Daoy (cell line): ENCODE measurements around the gene GPR32. TPM values are rescaled to one million over a fixed set of nuclear protein-coding genes. Genes with fewer than 3 reads are reported as not detected.
"Not testable (repeated sequence)": the region's sequence is repeated elsewhere in the genome, so short reads cannot be mapped to it uniquely, and the experiment has no call there.

Experiments
- DNase-seq: peaks from one replicate; pipeline ENCODE4 v3.0.0-alpha.2; 2015; ENCODE audit warnings: low read depth
- total RNA-seq: library from RNA; depleted of rRNA; stranded (reverse); fragments of >200 nt; shearing (Covaris generic); gene quantifications from 2 replicates; pipeline ENCODE4 v1.2.3, GENCODE V29; 2014; rRNA removed

GPR32 gene, protein sequence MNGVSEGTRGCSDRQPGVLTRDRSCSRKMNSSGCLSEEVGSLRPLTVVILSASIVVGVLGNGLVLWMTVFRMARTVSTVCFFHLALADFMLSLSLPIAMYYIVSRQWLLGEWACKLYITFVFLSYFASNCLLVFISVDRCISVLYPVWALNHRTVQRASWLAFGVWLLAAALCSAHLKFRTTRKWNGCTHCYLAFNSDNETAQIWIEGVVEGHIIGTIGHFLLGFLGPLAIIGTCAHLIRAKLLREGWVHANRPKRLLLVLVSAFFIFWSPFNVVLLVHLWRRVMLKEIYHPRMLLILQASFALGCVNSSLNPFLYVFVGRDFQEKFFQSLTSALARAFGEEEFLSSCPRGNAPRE
- total RNA-seq: not detected in 2 replicates

DNA sequence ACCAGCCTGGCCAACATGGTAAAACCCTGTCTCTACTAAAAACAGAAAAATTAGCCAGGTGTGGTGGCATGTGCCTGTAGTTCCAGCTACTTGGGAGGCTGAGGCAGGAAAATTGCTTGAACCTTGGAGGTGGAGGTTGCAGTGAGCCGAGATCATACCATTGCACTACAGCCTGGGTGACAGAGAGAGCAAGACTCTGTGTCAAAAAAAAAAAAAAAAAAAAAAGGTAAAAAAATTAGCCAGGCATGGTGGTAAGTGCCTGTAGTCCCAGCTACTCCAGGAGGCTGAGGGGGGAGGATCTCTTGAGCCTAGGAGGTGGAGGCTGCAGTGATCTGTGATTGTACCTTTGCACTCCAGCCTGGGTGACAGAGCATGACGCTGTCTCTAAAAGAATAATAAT is at the start of gene GPR32:
Gene GPR32, plus strand, starts transcription at position 301 of the 400 bp plus-strand sequence. CDS start 137 bp downstream, outside the sequence.
- DNase-seq: not testable (repeated sequence)

DNA sequence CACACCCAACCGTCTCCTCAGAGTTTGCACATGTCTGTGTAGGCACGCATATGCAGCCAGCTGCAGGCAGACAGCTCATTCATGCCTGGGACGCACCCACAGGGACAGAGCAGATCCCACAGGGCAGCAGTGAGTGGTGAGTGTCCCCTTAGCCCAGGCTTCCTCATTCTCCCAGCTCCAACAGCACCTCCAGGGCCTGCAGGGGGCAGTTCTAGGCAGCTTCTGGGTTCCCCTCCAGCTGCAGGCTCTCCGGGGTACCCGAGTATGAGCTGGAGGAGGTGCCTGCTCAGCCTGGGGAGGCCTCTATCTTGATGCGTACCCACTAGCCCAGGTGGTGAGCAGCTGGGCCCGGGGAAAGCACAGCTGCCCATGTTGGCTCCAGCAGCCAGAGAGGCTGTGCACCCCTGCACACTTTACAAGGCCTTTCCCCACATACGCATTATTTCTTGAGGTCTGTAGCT is 49.3 kb upstream of the GPR32 start:
- DNase-seq: peak; percentile 71

- DNase-seq: peak; percentile 65
Observed at GRCh38 chr19:50721441-50722137, 48.7 kb upstream of the GPR32 start.

DNA sequence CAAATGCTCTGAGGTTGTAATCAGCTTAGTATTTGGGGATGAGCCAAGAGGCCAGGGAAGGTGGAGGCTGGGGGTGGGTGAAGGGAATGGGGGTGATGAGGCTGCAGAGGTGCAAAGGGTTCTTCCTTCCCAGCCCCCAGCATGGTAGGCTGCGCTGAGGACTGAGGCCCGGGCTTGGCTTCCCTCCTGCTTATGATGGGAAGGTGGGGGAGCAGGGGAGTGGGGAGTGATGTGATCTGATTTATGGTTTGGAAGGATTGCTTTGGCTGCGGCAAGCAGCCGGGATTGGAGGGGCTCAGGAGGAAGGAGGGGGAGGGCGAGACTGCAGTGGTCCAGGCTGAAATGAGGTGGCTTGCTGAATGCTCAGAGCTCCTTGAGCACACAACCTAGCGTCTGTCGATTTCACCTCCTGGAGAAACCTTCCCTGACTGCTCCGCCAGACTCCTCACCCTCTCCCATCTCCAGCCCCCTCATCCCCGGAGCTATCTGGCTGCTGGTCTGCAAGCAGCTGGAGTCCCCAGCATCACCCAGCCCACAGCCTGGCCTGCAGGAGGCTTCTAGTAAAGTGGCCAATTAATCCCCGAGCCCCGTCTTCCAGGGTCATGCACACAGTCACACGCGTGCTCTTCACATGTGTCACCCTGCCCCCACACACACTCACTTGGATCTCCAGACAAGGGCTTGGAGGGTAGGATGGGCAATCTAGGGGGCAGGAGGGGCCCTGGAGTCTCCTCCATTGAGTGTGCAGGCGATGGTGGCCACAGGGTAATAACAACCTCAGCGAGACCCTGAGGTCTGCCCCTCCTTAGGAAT is 47.9 kb upstream of the GPR32 start:
- no peak for DNase-seq

GRCh38 chr19:50723069-50723468 is 47.2 kb upstream of the GPR32 start, which contains the start of gene CLEC11A:
TSS of gene CLEC11A (plus strand) at chr19:50723364. CDS start at chr19:50723526, 162 bp downstream.
- DNase-seq: peak; percentile 91

GRCh38 chr19:50723735-50724521 is 46.3 kb upstream of the GPR32 start:
- no peak for DNase-seq

DNA sequence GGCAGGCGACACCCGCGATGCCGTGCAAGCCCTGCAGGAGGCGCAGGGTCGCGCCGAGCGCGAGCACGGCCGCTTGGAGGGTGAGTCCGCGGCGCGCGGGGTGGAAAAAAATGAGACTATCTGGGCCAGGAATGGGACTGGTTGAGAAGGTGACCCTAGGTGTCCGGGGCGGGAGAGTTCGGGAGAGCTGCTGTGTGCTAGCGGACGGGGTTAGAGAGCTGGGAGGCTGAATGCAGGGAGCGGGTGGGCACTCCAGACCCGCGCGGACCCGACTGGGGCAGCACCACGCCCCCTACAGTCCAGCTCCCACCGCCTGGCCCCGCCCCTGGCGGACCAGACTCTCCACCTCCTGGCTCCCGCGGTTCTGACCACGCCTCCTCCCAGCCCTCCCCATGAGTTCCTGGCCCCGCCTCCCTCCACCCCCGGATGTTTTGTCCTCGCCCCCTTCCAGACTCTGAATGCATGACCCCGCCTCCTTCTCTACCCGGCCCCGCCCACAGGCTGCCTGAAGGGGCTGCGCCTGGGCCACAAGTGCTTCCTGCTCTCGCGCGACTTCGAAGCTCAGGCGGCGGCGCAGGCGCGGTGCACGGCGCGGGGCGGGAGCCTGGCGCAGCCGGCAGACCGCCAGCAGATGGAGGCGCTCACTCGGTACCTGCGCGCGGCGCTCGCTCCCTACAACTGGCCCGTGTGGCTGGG is 45.6 kb upstream of the GPR32 start:
- DNase-seq: peak; percentile 100

DNA sequence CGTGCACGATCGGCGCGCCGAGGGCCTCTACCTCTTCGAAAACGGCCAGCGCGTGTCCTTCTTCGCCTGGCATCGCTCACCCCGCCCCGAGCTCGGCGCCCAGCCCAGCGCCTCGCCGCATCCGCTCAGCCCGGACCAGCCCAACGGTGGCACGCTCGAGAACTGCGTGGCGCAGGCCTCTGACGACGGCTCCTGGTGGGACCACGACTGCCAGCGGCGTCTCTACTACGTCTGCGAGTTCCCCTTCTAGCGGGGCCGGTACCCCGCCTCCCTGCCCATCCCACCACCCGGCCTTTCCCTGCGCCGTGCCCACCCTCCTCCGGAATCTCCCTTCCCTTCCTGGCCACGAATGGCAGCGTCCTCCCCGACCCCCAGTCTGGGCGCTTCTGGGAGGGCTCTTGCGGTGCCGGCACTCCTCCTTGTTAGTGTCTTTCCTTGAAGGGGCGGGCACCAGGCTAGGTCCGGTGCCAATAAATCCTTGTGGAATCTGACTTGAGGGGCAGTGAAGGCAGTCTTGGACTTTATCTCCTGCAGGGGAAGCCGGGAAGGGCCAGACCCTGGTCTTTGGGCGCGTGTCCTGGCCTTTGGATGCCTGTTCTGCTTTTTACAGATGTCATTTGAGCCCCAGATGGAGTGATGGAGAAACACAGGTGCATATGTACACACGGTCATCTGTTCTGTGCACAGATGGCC is 44.9 kb upstream of the GPR32 start:
- DNase-seq: no peak

DNA sequence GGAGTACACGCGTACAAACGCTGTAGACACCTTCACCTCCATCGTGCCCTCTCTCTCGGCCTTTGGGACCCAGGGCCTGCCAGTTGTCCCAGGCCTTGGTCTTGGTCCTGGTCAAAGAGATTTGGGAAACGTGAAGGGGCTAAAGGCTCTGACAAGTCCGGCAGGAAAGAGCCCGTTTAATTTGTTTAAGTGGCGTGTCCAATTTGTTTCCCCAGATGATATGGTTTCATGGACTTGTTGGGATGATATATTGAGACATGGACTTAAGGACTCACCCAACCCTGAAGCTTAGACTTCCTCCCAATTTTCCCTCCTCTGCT is 44.4 kb upstream of the GPR32 start:
- no peak for DNase-seq

- DNase-seq: peak; percentile 71
Observed at GRCh38 chr19:50728084-50728737, 42.1 kb upstream of the GPR32 start.

DNA sequence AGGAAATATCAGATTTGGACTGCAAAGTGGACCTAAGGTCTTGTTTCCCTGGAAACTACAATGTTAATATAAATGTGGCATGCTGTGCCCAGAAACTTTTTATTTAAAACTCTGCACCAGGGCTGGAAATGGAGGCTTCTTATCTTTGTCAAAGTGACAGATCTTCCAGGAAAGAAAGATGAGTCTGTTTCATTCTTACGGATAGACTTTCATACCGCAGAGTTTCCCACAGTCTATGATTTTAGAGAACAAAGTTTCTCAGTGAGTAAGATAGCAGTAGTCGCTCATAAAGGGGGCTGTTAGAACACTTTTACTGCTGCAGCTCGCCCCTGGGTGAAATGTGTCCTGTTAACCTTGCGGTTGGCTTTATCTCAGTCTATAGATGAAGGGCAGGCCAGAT is 40.4 kb upstream of the GPR32 start:
- no peak for DNase-seq

GRCh38 chr19:50735869-50736268 is 34.4 kb upstream of the GPR32 start:
- no peak for DNase-seq

DNA sequence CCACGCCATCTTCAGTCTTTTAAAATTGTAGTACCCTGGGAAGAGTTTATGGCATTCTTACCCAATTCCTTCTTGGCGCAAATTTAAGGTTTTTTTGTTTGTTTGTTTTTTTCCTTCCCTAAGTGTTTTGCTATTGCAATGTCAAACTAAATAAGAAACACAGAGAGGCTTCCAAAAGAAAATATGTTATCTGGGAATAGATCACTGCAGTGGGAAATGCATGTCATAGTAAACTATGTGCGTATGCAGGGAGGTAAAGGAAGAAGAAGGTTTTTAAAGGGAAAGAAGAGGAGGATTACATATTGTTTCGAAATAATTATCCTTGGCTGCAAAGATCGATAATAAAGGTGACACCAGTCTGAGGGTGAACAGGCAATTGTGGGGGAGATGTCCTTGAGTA is 33.9 kb upstream of the GPR32 start:
- DNase-seq: no peak

GRCh38 chr19:50739132-50739913 is 30.9 kb upstream of the GPR32 start:
- DNase-seq: no peak

GRCh38 chr19:50739914-50740426 is 30.3 kb upstream of the GPR32 start:
- peak; percentile 54 for DNase-seq

- DNase-seq: no peak
Observed at GRCh38 chr19:50741179-50741933, 28.9 kb upstream of the GPR32 start.

DNA sequence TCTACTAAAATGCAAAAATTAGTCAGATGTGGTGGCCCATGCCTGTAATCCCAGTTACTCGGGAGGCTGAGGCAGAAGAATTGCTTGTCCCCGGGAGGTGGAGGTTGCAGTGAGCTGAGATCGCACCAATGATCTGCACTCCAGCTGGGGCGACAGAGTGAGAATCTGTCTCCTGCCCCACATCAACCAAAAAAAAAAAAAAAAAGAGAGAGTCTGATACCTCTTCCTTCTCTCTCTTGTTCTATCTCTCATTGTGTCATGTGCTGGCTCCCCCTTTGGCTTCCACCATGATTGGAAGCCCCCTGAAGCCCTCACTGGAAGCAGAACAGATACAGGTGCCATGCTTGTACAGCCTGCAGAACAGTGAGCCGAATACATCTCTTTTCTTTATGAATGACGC is 26.7 kb upstream of the GPR32 start:
- no peak for DNase-seq

DNA sequence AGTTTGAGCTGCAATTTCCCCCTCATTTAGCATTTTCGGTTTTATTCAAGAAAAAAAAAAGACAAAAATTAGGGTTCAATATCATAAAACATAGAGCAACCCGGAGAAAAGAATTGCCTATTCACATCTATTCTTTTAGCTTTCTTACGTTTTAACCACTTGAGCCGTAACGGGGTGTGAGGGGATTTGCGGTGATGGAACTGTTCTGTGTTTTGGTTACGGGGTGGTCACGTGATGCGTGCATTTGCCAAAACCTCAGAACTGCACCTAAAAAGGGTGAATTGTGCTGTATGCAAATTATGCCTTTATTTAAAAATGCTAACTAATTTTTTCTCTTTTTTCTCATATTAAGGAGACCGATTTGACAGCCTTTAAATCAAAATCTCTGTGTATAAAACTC is 25.0 kb upstream of the GPR32 start:
- DNase-seq: no peak
